HL-60 (cell line): ENCODE results near the gene ATG5.

Experiments
- DNase-seq, 2 experiments: peaks; one replicate each; pipeline ENCODE4 v3.0.0-alpha.2; 2010 to 2020; ENCODE audit warnings: low read depth in 1 of 2, low spot score in 1 of 2
- H3K27ac ChIP-seq: fragments of 250-450 bp; sonication (Bioruptor Pico); replicated peaks from 2 replicates; pipeline ENCODE4 v1.5.1; 2020; ENCODE audit warnings: mild to moderate bottlenecking, moderate library complexity
- H3K27me3 ChIP-seq: fragments of 250-450 bp; sonication (Bioruptor Pico); 2 replicates; pipeline ENCODE4 v1.5.1; 2021; ENCODE audit warnings: mild to moderate bottlenecking, moderate library complexity; ENCODE audit not compliant: insufficient read depth, poor library complexity, severe bottlenecking
- H3K4me3 ChIP-seq: replicated peaks from 2 replicates; pipeline ENCODE4 v1.5.1; 2011; ENCODE audit warnings: mild to moderate bottlenecking, control low read depth, low read length; ENCODE audit not compliant: insufficient read depth
- CTCF ChIP-seq: IDR thresholded peaks from one replicate; pipeline ENCODE4 v1.5.1; 2011; ENCODE audit warnings: low read length, control low read depth, inconsistent platforms; ENCODE audit not compliant: insufficient read depth
- GABPA ChIP-seq: IDR thresholded peaks from 2 replicates; pipeline ENCODE4 v1.6.1; 2012; ENCODE audit warnings: low read depth
- POLR2AphosphoS5 ChIP-seq: IDR thresholded peaks from 2 replicates; pipeline ENCODE4 v1.6.1; 2012; ENCODE audit warnings: low read depth
- REST ChIP-seq: IDR thresholded peaks from 2 replicates; pipeline ENCODE4 v1.6.1; 2012; ENCODE audit warnings: low read depth; ENCODE audit not compliant: insufficient replicate concordance
- SPI1 ChIP-seq: IDR thresholded peaks from 2 replicates; pipeline ENCODE4 v1.6.1; 2012; ENCODE audit warnings: low read depth, mild to moderate bottlenecking, borderline replicate concordance

Gene ATG5

GRCh38 chr6:106318061-106318460 is 7.5 kb downstream of the ATG5 start:
- Histone ChIP-seq H3K27me3 (no peaks in the 10 kb centered on the region), H3K27ac (no peak overlapping the region), H3K4me3 (no peak overlapping the region)
- no peak for TF ChIP-seq GABPA
- TF ChIP-seq CTCF = no peak
- TF ChIP-seq REST = no peak
- TF ChIP-seq SPI1 = no peak
- DNase-seq = no peak

- TF ChIP-seq CTCF (no peak), POLR2AphosphoS5 (no peak), REST (no peak), SPI1 (no peak), GABPA (no peak)
- no peak overlapping the region for H3K27ac ChIP-seq
- DNase-seq = no peak
- no peak overlapping the region for H3K4me3 ChIP-seq
- H3K27me3 ChIP-seq = no peaks in the 10 kb centered on the region
Measured at GRCh38 chr6:106316375-106316766, 9.2 kb downstream of the ATG5 start.

GRCh38 chr6:106315765-106316374 is 9.7 kb downstream of the ATG5 start:
- TF ChIP-seq POLR2AphosphoS5 (no peak), SPI1 (no peak), REST (no peak), CTCF (no peak), GABPA (no peak)
- no peak overlapping the region for H3K4me3 ChIP-seq
- H3K27ac ChIP-seq = no peak overlapping the region
- H3K27me3 ChIP-seq = no peaks in the 10 kb centered on the region
- peak; percentile 48 to 49 for DNase-seq
